Stomach (tissue), 9 donors: Measurements from ENCODE around the gene ARID4A. TPM values are rescaled to one million over a fixed set of nuclear protein-coding genes. Genes with fewer than 3 reads are reported as not detected.

Experiments
- DNase-seq, 2 donors: peaks; one replicate each; pipeline versions ENCODE4 v3.0.0 to v3.0.0-alpha.2; 2013 to 2019
- H3K27ac ChIP-seq, 5 donors: fragments of 200-600 bp in 4 of 5; sonication (generic) in 4 of 5; one replicate each; pipeline ENCODE4 v1.5.1; 2013 to 2019; ENCODE audit warnings: mild to moderate bottlenecking in 1 of 5, moderate library complexity in 1 of 5
- H3K27me3 ChIP-seq, 3 donors: fragments of 200-600 bp; sonication (generic); one replicate each; pipeline ENCODE4 v1.5.1; 2017 to 2019; ENCODE audit warnings: mixed run types in 1 of 3
- H3K36me3 ChIP-seq, 4 donors: fragments of 200-600 bp; sonication (generic); 1 replicate in 3 of 4; 2 replicates in 1 of 4; pipeline ENCODE4 v1.5.1; 2016 to 2019
- H3K4me1 ChIP-seq, 4 donors: fragments of 200-600 bp; sonication (generic); one replicate each; pipeline ENCODE4 v1.5.1; 2016 to 2019
- H3K4me3 ChIP-seq, 4 donors: fragments of 200-600 bp; sonication (generic) in 3 of 4; one replicate each; pipeline ENCODE4 v1.5.1; 2016 to 2019; ENCODE audit warnings: mild to moderate bottlenecking in 1 of 4
- H3K9me3 ChIP-seq, 4 donors: fragments of 200-600 bp; sonication (generic); one replicate each; pipeline ENCODE4 v1.5.1; 2016 to 2019
- EP300 ChIP-seq: sonication (generic); formaldehyde crosslinking; IDR thresholded peaks from one replicate; pipeline ENCODE4 v1.6.1; 2017; ENCODE audit warnings: antibody characterized with exemption
- POLR2A ChIP-seq, 4 donors: fragments of 450-650 bp; IDR thresholded peaks; one replicate each; pipeline ENCODE4 v1.6.1; 2016; ENCODE audit warnings: antibody characterized with exemption in 4 of 4, control low read depth in 2 of 4, mild to moderate bottlenecking in 1 of 4, moderate library complexity in 1 of 4
- POLR2AphosphoS5 ChIP-seq, 3 donors: sonication (generic); formaldehyde crosslinking; IDR thresholded peaks; one replicate each; pipeline ENCODE4 v1.6.1; 2016; ENCODE audit warnings: antibody characterized with exemption in 3 of 3
- WGBS, 5 donors: extraction: QIAGEN DNeasy Blood & Tissue Kit in 3 of 5; methylation state at CpG; one replicate each; pipeline versions ENCODE4 v1.1.5 to v1.1.7; 2013 to 2018; 5-methylcytosine and 5-hydroxymethylcytosine counted together
- intact Hi-C: fragments of 100-400 bp; cut with DNase I; formaldehyde crosslinking; loops from one replicate; pipeline ENCODE4 v1.15.1; 2023; ENCODE audit warnings: low total_unique reads
- polyA plus RNA-seq, 3 donors: library from polyadenylated mRNA; stranded (reverse); fragments of 200-250 nt; gene quantifications; one replicate each; pipeline ENCODE4 v1.2.3, GENCODE V29; 2013
- total RNA-seq, 5 donors: library from RNA; depleted of rRNA; stranded (reverse); fragments of >200 nt; gene quantifications; one replicate each; pipeline versions ENCODE4 v1.1.0 to v1.2.3, GENCODE V29; 2014 to 2016
- TF ChIP-seq, protein P1 (sequence below), 7 experiments: fragments of 450-650 bp in 4 of 7; fragments of 200-600 bp in 3 of 7; sonication (generic) in 3 of 7; IDR thresholded peaks; one replicate each; pipeline ENCODE4 v1.5.1; 2016 to 2019; ENCODE audit warnings: antibody characterized with exemption in 7 of 7, control low read depth in 2 of 7, mild to moderate bottlenecking in 1 of 7
- donor health status: healthy with polysubstance abuse.
- donor health status: Bipolar disorder and iron deficiency.
- donor health status: healthy.

Gene ARID4A
- total and polyA plus RNA-seq, 8 donors = 3.5 to 58.8 (median 13.5) TPM

DNA sequence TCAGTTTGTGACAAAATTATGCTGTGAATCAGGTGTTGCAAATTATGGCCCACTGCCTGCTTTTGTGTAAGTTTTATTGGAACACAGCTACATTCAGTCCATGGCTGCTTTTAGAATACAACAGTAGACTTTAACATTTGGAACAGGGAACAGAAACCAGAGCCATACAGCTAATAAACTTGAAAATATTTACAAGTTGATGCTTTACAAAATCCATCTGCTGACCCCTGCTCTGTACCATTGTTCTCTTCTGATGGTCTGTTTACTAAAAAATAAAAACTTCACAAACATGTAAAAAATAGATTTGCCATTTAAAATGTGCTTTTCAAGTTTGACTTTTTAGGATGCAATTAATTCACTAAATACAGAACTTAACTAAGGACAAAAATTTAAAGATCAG is 33.0 kb upstream of the ARID4A start:
- Histone ChIP-seq H3K4me3 (no peak overlapping the region), H3K27me3 (no peaks in the 10 kb centered on the region), H3K27ac (peak overlapping the region in 1 of 5 donors; percentile 4), H3K36me3 (peaks cover 62 to 100% (median 99%) of the 10 kb centered on the region in 4 donors), H3K9me3 (no peaks in the 10 kb centered on the region), H3K4me1 (peaks cover 0 to 10% (median under 1%) of the 10 kb centered on the region in 4 donors)
- no peak for DNase-seq
- no peak for TF ChIP-seq POLR2AphosphoS5 (IDR thresholded peaks at IDR 0.05)
- TF ChIP-seq, protein P1, sequence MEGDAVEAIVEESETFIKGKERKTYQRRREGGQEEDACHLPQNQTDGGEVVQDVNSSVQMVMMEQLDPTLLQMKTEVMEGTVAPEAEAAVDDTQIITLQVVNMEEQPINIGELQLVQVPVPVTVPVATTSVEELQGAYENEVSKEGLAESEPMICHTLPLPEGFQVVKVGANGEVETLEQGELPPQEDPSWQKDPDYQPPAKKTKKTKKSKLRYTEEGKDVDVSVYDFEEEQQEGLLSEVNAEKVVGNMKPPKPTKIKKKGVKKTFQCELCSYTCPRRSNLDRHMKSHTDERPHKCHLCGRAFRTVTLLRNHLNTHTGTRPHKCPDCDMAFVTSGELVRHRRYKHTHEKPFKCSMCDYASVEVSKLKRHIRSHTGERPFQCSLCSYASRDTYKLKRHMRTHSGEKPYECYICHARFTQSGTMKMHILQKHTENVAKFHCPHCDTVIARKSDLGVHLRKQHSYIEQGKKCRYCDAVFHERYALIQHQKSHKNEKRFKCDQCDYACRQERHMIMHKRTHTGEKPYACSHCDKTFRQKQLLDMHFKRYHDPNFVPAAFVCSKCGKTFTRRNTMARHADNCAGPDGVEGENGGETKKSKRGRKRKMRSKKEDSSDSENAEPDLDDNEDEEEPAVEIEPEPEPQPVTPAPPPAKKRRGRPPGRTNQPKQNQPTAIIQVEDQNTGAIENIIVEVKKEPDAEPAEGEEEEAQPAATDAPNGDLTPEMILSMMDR (IDR thresholded peaks at IDR 0.05) = no peak
- TF ChIP-seq EP300 = no peak
- no peak for TF ChIP-seq POLR2A (IDR thresholded peaks at IDR 0.05)
- intact Hi-C loops = no loop called here

DNA sequence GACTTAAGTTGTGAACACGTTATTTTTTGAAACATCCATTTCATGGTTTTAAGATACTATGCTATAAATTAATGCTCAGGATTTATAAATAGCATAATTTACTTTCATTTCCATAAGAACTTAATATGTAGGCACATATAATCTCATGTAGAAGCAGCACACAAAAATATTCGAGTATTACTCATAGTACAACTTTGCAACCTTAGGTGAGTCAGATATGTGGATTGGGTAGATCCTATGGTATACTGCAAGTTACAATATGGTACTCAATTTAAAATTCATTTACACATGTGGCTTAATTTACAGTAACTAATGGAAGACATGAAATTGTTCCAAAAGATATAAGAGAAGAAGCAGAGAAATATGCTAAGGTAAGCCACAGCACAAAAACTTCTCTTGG is 27.7 kb upstream of the ARID4A start:
- no peak for DNase-seq
- H3K4me3 ChIP-seq = no peak overlapping the region
- H3K36me3 ChIP-seq = peaks cover 38 to 92% (median 91%) of the 10 kb centered on the region in 4 donors
- 68 to 77% (median 74%) methylated on average over 2 of the region's 2 CpGs for WGBS, 5 donors
- no peaks in the 10 kb centered on the region for H3K9me3 ChIP-seq
- H3K4me1 ChIP-seq = peaks cover 0 to 43% (median 25%) of the 10 kb centered on the region in 4 donors
- TF ChIP-seq EP300 (no peak), POLR2A (IDR thresholded peaks at IDR 0.05) (no peak), POLR2AphosphoS5 (IDR thresholded peaks at IDR 0.05) (no peak)
- TF ChIP-seq, protein P1 (IDR thresholded peaks at IDR 0.05) = no peak
- no peaks in the 10 kb centered on the region for H3K27me3 ChIP-seq
- no peak overlapping the region for H3K27ac ChIP-seq
- intact Hi-C loops = no loop called here

DNA sequence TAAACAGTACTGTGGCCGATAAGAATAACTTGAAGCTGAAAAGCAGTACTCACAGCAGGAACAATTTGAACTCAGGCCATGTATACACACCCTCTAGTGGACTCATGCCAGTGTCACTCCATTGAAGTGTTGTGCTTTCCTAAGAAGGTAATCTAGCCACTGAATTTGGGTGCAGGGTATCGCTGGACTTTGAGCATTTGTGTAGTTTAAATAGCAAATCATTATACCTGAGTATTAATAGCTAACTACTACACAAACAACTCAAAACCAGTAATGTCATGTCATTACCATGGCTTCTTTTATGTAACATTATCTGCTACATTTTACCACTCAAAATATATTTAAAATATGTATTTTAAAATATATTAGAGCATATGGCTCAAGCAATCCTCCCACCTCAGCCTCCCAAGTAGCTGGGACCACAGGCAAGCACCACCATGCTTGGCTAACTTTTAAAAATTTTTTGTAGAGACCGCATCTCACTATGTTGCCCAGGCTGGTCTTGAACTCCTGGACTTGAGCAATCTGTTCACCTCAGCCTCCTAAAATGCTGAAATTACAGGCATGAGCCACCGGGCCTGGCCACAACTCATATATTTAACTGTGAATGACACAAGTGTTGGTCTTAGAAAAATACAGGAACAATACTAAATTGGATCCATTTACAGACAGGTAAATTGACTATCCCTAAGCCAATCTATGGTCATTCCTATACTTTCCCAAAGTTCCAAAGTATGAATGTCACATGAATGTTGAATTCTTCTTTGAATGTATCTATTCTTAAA is 25.6 kb upstream of the ARID4A start:
- TF ChIP-seq POLR2A (IDR thresholded peaks at IDR 0.05) (no peak), EP300 (no peak), POLR2AphosphoS5 (IDR thresholded peaks at IDR 0.05) (peak in 1 of 3 donors; percentile 64)
- TF ChIP-seq, protein P1 (IDR thresholded peaks at IDR 0.05) = no peak
- intact Hi-C loops = no loop called here
- peaks cover 0 to 59% (median 34%) of the 10 kb centered on the region in 4 donors for H3K4me1 ChIP-seq
- no peak overlapping the region for H3K4me3 ChIP-seq
- H3K9me3 ChIP-seq = no peaks in the 10 kb centered on the region
- H3K27ac ChIP-seq = peak overlapping the region in 2 of 5 donors; percentile 40 to 64
- H3K36me3 ChIP-seq = peaks cover 24 to 85% (median 77%) of the 10 kb centered on the region in 4 donors
- peak; percentile 44 to 48 for DNase-seq
- 54 to 67% (median 60%) methylated on average over 4 of the region's 4 CpGs for WGBS, 5 donors
- no peaks in the 10 kb centered on the region for H3K27me3 ChIP-seq

DNA sequence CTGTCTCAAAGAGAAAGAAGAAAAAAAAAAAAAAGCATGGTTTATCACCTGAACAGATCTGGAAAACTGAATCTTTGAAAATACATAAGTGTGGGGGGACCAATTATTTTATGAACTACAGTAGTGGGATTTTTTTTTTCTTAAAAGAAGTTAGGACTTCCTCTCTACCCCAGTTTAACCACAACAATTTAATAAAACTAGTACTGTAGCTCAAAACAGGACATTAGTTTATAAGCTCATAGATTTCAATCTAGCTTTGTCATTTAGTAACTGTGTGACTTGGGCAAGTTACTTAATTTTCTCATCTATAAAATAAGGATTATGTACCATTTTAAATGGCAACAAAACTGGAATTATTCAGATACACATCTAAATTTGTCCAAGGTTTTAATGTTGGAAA is 23.5 kb upstream of the ARID4A start:
- no peak for DNase-seq
- H3K36me3 ChIP-seq = peaks cover 9 to 82% (median 73%) of the 10 kb centered on the region in 4 donors
- H3K4me1 ChIP-seq = peaks cover 0 to 59% (median 36%) of the 10 kb centered on the region in 4 donors
- H3K27ac ChIP-seq = peak overlapping the region in 1 of 5 donors; percentile 11
- H3K4me3 ChIP-seq = no peak overlapping the region
- no peaks in the 10 kb centered on the region for H3K27me3 ChIP-seq
- intact Hi-C loops = no loop called here
- H3K9me3 ChIP-seq = no peaks in the 10 kb centered on the region
- TF ChIP-seq EP300 = no peak
- TF ChIP-seq, protein P1 (IDR thresholded peaks at IDR 0.05) = no peak
